ENCODE measurements around the gene ISYNA1.

Gene ISYNA1

DNA sequence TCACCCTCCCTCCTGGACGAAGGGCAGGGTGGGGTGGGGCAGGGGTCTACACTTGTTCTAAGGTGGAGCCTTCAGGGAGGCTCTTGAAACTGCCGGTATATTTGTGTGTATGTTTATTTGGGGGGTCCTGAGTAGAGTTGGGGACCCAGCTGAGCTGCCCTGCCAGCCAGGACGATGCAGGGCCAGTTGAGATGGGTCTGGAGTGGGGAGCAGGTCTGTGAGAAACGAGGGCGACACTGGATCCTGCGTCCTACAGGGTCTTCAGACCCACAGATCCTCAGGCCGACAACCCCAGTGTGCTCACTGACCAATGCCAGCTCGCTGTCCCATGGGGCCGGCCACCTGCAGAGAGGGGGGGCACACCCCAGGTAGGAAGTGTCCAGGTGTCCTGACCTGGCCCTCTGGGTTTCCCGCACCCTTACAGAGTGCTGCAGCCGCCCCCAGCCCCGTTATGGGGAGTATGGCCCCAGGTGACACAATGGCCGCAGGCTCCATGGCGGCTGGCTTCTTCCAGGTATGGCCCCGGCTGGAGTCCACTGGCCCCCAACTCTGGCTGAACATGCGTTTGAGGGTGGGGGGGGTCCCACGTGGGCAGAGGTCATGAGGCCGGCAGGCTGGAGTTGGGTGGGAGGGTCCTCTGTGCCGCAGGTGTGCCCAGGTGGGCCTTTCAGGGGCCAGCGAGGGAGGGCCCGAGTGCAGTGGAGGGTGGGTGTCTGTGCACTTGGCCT is 7.4 kb downstream of the ISYNA1 start:
- no peak for DNase-seq

DNA sequence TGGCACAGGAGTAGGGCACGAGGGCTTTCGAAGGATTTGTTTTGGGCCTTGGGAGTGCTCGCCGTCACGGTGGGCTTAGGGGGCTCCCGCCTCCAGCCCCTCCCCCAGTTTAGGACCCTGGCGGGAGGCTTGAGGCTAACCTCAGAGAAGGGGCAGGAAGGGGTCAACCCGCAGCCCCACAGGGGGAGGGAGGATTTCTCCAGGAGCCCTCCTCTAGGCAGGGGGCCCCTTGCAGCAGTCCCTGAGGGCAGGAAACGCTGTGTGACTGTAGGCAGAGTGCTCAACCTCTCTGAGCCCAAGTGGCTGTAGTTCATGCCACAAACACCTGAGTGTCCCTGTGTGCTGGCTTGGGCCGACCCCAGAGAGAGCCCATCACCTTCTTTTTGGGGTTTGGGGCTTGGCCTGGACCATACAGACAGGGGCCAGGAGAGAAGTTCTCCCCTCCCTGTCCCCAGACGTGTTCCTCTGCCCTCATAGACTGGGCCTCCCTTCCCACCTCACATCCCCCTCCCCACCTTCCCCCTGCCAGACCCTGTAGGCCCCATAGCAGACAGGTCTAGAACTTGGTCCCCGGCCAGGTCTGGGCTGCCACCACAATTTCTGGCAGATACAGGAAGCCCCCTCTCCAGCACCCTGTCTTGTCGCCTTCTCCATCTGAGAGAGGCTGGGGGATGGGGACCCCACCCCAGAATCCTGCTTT is 8.1 kb downstream of the ISYNA1 start:
- no peak for DNase-seq

- DNase-seq, result peak; percentile 82
Measured at GRCh38 chr19:18428787-18429674, 8.9 kb downstream of the ISYNA1 start.

DNA sequence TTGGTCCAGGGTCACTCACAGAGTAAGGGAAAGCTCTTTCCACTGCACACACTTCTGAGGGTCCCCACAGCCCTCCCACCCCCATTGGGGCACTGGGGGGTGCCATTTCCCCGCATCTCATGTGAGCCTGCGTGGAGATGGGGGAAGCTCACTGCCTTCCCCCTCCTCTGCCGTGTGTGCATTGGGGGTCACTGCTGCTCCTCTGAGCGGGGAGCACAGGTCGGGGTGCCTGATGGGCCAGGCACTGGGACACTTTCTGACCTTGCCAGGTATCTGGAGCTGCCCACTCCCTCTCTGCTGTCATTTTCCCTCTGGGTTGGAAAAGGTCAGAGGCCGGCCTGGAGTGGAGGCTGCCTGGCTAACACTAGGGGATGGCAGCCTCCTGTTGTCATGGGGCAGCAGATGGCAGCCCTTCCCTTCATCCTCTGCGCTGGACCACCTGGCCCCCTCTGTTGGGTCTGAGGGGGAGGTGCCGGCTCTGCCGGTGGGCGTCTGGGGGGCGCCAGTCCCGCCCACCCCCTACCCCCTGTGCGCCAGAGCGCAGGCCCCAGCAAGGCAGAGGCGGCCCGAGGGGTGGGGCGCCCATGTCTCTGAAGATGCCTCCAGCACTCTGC is 9.7 kb downstream of the ISYNA1 start:
- no peak for DNase-seq

- no peak for DNase-seq
Measured at GRCh38 chr19:18427743-18428113, 10.2 kb downstream of the ISYNA1 start.

DNA sequence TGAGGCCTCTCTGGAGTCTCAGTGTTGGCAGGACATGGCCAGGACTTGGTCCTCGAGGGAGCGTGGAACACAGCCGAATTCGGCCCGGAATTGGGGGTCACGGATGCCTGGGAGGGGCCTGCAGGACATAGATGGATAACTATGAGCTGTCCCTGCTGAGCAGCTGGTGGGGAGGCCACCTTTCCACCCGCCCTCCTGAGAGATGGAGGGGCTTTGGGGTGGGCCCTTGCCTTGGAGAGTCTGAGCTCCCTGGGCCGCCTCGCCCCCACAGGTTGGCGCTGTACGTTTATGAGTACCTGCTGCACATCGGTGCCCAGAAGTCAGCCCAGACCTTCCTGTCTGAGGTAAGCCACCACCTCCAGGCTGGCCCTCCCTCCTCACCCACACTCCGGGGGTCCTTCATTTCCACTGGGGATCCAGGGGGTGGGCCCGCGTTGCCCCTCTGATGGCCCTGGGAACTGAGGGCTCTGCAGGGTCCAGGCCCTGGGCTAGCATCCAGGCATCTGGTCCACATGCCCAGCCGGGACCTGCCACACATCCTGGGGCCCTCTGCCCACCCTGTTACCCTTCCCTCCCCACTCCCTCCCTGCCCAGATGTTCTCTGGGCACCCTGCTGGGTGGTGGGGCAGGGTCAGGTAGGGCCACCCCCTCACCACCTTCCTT is 10.7 kb downstream of the ISYNA1 start:
- DNase-seq, result no peak

GRCh38 chr19:18426416-18426767 is 11.5 kb downstream of the ISYNA1 start:
- DNase-seq, result no peak

DNA sequence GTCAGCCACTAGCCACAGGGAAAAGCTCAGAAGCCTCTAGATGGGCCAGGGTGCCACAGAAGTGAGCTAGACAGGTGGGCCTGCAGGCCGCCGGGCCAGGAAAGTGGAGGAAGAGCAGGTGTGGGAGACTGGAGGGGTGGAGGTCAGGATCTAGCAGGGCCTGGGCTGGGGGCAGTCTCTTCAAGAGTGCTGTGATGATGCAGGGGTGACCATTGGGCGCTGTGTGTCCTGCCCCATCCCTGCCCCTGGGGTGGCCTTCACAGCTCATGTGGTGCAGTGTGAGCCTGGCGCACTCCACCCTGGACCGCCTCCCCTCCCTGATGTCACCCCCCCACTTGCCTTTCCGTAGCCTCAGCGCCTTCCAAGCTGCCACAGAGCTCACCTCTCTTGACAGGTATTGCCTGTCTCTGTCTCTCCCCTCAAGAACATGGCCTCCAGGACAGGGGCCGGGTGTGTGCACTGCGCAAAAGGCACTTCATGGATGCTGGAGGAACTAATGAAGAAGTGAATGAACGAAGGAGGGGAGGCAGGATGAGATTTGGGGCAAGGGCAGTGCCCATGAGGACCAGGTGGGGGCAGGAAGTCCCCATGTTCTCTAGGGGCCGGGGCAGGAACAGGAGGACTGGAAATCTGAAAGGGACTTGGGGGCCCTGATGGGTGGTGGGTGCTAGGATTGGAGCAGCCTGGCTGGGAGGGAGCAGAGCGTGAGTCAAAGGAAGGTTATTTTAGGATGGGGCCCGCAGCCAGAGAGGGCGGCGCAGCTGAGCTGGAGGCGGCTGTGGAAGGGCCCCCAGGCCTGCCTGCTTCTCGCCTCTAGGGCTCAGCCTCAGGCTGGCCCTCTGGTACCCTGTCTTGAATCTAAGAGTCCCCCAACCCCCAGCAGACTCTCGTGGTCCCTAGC is 12.2 kb downstream of the ISYNA1 start:
- no peak for DNase-seq

GRCh38 chr19:18424890-18425514 is 12.9 kb downstream of the ISYNA1 start:
- no peak for DNase-seq

DNA sequence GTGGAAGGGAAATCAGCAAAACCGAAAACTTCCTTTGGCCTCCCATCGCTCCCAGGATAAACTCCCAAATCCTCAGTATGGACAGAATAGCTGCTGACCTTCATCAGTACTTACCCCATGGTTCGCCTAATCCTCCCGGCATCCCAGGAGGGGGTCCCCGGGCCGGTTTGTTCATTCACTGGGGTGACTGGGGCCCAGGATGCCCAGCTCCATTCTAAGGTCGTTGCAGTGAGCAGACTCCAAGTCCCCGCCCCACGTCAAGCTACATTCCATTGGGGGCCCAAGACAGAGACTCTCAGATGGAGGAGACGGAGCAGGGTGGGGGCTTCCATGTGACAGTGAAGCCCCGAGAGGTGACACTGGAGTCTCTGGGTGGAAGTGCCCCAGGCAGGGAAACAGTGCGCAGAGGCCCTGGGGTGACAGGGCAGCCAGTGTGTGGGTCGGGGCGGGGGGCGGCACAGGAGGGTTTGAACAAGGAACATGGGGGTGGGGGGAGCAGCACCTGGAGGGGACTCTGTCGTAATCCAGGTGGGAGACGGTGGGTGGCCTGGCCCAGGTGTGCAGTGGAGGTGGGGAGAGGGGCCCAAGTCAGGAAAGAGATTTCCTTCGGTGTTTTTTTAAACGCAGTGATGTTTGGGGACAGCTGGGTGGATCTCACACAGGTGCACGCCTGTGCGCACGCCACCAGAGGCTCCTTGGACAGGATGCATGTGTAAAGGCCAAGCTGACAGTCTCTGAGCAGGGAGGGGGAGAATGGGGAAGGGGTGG is 13.6 kb downstream of the ISYNA1 start:
- no peak for DNase-seq

DNA sequence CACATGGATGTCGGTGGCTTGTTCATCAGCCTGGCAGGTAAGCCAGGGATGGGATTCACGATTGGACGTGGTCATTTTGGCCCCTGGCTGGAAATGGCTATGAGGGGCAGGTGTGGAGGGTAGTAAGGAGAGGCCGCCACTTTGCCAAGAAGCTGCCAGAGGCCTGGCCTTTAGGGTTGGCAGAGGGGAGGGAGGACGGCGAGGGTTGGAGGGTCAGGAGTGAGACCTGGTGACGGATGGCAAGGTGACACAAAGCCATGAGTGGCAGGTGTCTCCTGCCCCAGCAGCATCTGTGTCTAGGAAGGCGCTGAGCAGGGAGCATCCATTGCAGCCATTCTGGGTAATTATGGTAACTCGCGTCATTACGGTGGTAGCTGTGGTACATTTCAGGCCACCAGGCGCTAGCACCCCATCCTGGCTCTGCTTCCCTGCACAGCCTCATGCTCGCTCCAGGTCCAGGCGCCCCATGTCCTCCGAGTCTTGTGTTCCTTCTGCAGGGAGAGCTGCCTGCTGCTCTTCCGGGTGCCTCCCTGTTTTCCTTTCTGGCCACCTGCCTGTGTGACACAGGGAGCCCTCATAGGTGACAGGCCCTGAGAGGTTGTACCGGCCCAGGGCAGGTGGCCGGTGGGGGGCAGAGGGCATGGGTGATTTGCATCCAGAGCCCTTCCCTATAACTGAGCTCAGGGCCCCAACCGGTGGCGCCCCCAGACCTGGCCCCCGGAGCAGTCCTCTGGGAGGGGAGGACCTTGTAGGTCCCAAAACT is 14.5 kb downstream of the ISYNA1 start:
- no peak for DNase-seq

GRCh38 chr19:18422530-18423191 is 15.3 kb downstream of the ISYNA1 start:
- DNase-seq, result no peak

DNA sequence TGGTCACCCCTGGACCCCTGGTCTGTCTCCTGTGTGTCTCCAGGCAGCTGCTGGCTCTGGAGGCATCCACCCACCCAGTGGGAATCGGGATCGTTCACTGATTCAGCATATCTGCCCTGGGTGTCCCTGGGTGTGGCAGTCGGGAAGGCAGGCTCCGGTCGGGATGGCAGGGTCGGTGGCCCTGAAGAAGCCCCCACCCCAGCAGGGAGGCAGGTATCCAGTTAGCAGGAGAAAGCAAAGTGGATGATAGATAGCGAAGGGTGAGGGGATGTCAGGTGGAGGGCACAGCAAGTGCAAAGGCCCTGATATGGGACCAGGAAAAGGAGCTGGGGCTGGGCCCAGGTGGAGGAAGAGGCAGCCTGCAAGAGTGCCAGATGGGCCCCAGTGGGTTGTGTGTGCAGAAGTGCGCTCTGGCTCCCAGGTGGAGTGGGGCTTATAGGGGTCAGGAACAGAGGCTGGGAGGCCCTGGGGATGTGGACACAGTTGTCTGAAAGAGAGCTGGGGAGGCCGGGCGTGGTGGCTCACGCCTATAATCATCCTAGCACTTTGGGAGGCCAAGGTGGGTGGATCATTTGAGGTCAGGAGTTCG is 16.5 kb downstream of the ISYNA1 start:
- no peak for DNase-seq

DNA sequence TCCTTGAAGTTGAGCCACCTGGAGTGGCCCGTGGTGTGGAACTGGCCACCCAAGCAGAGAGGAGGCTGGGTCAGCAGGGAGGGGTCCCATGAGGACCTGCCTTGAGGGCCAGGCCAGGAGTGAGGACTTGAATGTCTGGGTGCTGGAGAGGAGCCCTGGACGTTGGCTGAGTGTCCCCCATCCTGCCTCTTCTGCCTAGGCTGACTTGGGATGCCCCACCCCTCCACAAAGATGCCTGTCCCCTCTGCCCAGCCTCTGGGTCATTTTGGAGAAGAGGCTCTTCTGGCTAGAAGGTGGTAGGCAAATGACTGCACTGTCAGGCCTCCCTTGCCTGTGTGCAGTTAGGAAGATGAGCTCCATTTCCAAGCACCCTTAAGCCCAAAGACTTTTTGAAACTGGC is 17.0 kb downstream of the ISYNA1 start:
- DNase-seq, result no peak

GRCh38 chr19:18419699-18420460 is 18.1 kb downstream of the ISYNA1 start:
- DNase-seq, result no peak

DNA sequence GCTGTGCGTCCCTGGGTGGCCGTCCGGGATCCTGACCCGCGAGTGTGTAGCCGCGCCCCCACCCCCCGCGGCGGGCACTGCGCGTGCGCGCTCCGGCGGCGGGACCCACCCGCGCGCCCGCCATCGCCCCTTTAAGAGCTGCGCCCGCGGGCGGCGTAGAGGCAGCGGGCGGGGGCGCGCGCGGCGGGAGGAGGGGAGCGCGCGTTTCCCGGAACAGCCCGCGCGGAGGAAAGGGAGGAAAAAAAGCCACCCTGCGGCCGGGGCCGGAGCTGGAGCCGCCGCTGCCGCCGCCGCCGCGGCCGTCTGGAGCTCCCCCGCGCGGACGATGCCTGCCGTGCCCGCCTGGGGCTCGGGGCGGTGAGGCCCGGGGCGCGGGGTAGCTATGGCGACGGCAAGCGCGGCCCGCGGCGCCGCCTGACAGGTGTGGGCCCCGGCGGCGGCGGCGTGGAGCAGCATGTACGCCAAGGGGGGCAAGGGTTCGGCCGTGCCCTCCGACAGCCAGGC is 18.7 kb downstream of the ISYNA1 start, which contains the start of gene SSBP4:
TSS of gene SSBP4 (plus strand) at position 204 of the 504 bp plus-strand sequence. CDS start at position 455, 251 bp downstream.
- peak; percentile 43 for DNase-seq

- peak; percentile 30 for DNase-seq
Measured at GRCh38 chr19:18418483-18419194, 19.3 kb downstream of the ISYNA1 start.
